Panc1 (cell line): ENCODE results near the gene BACH2. TPM values are rescaled to one million over a fixed set of nuclear protein-coding genes. Genes with fewer than 3 reads are reported as not detected.

Experiments used
- ATAC-seq: fragments of 200-7000 bp; cut with Tn5 transposase; 2 replicates; pipeline ENCODE4 v1.9.1; 2020; ENCODE audit warnings: mild to moderate bottlenecking, moderate library complexity
- BruUV-seq: library from RNA; stranded (reverse); fragments of 400-500 nt; replicated peaks from 2 replicates; lab custom pipeline; 2021; lab: Mats Ljungman, UMichigan
- CTCF ChIA-PET: fragments of 300-600 bp; sonication (Branson Sonifier 250); formaldehyde crosslinking; loops from one replicate; lab custom pipeline; 2022; ENCODE audit warnings: antibody characterized with exemption; lab: Charles Lee
- POLR2A ChIA-PET: fragments of 300-600 bp; sonication (Branson Sonifier 250); formaldehyde crosslinking; loops from one replicate; lab custom pipeline; 2022; ENCODE audit warnings: antibody characterized with exemption; lab: Charles Lee
- DNase-seq: peaks from one replicate; pipeline ENCODE4 v3.0.0-alpha.2; 2010; ENCODE audit warnings: low read depth, low spot score
- H3K27ac ChIP-seq: 2 replicates; pipeline ENCODE4 v1.5.1; 2011; ENCODE audit warnings: mild to moderate bottlenecking, low read length, inconsistent platforms
- H3K27me3 ChIP-seq: fragments of 200-500 bp; sonication (Bioruptor generic); 2 replicates; pipeline ENCODE4 v1.6.0; 2014; ENCODE audit warnings: low read length, inconsistent platforms; ENCODE audit not compliant: control insufficient read depth, insufficient read depth
- H3K36me3 ChIP-seq: fragments of 200-500 bp; sonication (Bioruptor generic); 2 replicates; pipeline ENCODE4 v1.5.1; 2014; ENCODE audit warnings: inconsistent platforms, mild to moderate bottlenecking, low read length, moderate library complexity; ENCODE audit not compliant: control insufficient read depth, insufficient read depth
- H3K4me1 ChIP-seq: 2 replicates; pipeline ENCODE4 v1.5.1; 2011; ENCODE audit warnings: inconsistent platforms, mild to moderate bottlenecking, low read length, moderate library complexity; ENCODE audit not compliant: control insufficient read depth, insufficient read depth
- H3K4me3 ChIP-seq, 2 experiments: 2 replicates each; pipeline ENCODE4 v1.5.1; 2011 to 2012; ENCODE audit warnings: low read depth in 2 of 2, low read length in 2 of 2, mild to moderate bottlenecking in 2 of 2, inconsistent platforms in 1 of 2, moderate library complexity in 1 of 2
- H3K9me3 ChIP-seq: fragments of 200-500 bp; sonication (Bioruptor generic); 2 replicates; pipeline ENCODE4 v1.5.1; 2014; ENCODE audit warnings: low read depth, mild to moderate bottlenecking, inconsistent platforms, low read length, moderate library complexity; ENCODE audit not compliant: control insufficient read depth, insufficient read depth
- CTCF ChIP-seq: fragments of 450-650 bp; IDR thresholded peaks from 2 replicates; pipeline ENCODE4 v1.5.1; 2017; ENCODE audit warnings: mild to moderate bottlenecking
- POLR2AphosphoS5 ChIP-seq: IDR thresholded peaks from 2 replicates; pipeline ENCODE4 v1.6.1; 2012; ENCODE audit warnings: mild to moderate bottlenecking, low read depth, low read length, moderate library complexity
- REST ChIP-seq, 2 experiments: IDR thresholded peaks; 2 replicates each; pipeline ENCODE4 v1.6.1; 2011 to 2012; ENCODE audit warnings: low read depth in 2 of 2, control low read depth in 1 of 2, low read length in 1 of 2, mild to moderate bottlenecking in 1 of 2, moderate library complexity in 1 of 2; ENCODE audit not compliant: insufficient read depth in 1 of 2
- SIN3A ChIP-seq: IDR thresholded peaks from 2 replicates; pipeline ENCODE4 v1.6.1; 2012; ENCODE audit warnings: low read depth, mild to moderate bottlenecking, low read length, moderate library complexity, borderline replicate concordance; ENCODE audit not compliant: insufficient read depth
- TCF7L2 ChIP-seq: IDR thresholded peaks from 2 replicates; pipeline ENCODE4 v1.6.1; 2011; ENCODE audit warnings: mild to moderate bottlenecking, low read depth, low read length, inconsistent platforms
- in situ Hi-C: cut with HindIII; loops from 2 replicates; pipeline ENCODE4 v1.10.0; 2016; ENCODE audit warnings: low sequenced_read_pairs, low pct_unique_long_range_greater_than_20kb
- intact Hi-C: fragments of 100-400 bp; cut with micrococcal nuclease; formaldehyde crosslinking; loops from one replicate; pipeline ENCODE4 v1.10.0; 2022; ENCODE audit not compliant: unreplicated experiment
- total RNA-seq: library from RNA; stranded (reverse); gene quantifications from one replicate; pipeline ENCODE4 v1.2.1, GENCODE V29; 2021; ENCODE audit not compliant: unreplicated experiment

BACH2 gene
- total RNA-seq, 1 experiment from 2014 or later, result 1.6 TPM

GRCh38 chr6:90315986-90316385, 19.3 kb upstream of the BACH2 start:
- no peaks in the 10 kb centered on the region for H3K27me3 ChIP-seq
- in situ Hi-C loops, result no loop called here
- no peaks in the 10 kb centered on the region for H3K9me3 ChIP-seq
- DNase-seq, result no peak
- H3K36me3 ChIP-seq, result no peaks in the 10 kb centered on the region
- H3K27ac ChIP-seq, result no peak overlapping the region
- TF ChIP-seq CTCF (no peak), REST (IDR thresholded peaks at IDR 0.05; ENCODE audit: insufficient read depth in 1 of 2, low read depth in 2 of 2, low read length in 1 of 2) (no peak), TCF7L2 (no peak), SIN3A (no peak), POLR2AphosphoS5 (no peak)
- ChIA-PET POLR2A (no interaction called here), CTCF (no interaction called here)
- no peak overlapping the region for H3K4me3 ChIP-seq
- no peak for ATAC-seq
- no TSS peak for BruUV-seq
- intact Hi-C loops, result no loop called here
- H3K4me1 ChIP-seq, result no peaks in the 10 kb centered on the region

GRCh38 chr6:90315354-90315950, 18.8 kb upstream of the BACH2 start:
- in situ Hi-C loops (no loop called here), intact Hi-C loops (no loop called here)
- Histone ChIP-seq H3K9me3 (no peaks in the 10 kb centered on the region), H3K36me3 (no peaks in the 10 kb centered on the region), H3K27me3 (no peaks in the 10 kb centered on the region), H3K4me3 (no peak overlapping the region), H3K4me1 (no peaks in the 10 kb centered on the region), H3K27ac (no peak overlapping the region)
- ChIA-PET POLR2A (no interaction called here), CTCF (no interaction called here)
- DNase-seq (no peak), ATAC-seq (no peak)
- TF ChIP-seq REST (IDR thresholded peaks at IDR 0.05; ENCODE audit: insufficient read depth in 1 of 2, low read depth in 2 of 2, low read length in 1 of 2), result no peak
- no peak for TF ChIP-seq TCF7L2
- no peak for TF ChIP-seq SIN3A
- TF ChIP-seq POLR2AphosphoS5, result no peak
- no peak for TF ChIP-seq CTCF
- no TSS peak for BruUV-seq
